GM23338 (cell line): ENCODE measurements around the gene NRF1.

Experiments
- CREB1 ChIP-seq: fragments of 250-450 bp; sonication (Bioruptor Pico); IDR thresholded peaks from 2 replicates; pipeline ENCODE4 v1.5.0; 2020; ENCODE audit warnings: low read depth, mild to moderate bottlenecking, moderate library complexity
- CTCF ChIP-seq, 2 experiments: fragments of 200-600 bp in 1 of 2; sonication (generic) in 1 of 2; conservative IDR thresholded peaks; 2 replicates each; pipeline versions ENCODE4 v1.5.1 to v1.6.1; 2016 to 2017; ENCODE audit warnings: antibody characterized with exemption in 2 of 2, low read depth in 2 of 2, mild to moderate bottlenecking in 2 of 2, moderate library complexity in 1 of 2
- ETS1 ChIP-seq: IDR thresholded peaks from 2 replicates; pipeline ENCODE4 v1.6.1; 2016; ENCODE audit warnings: antibody characterized with exemption
- EZH2 ChIP-seq: fragments of 200-600 bp; sonication (generic); IDR thresholded peaks from one replicate; pipeline ENCODE4 v1.8.0; 2017; ENCODE audit warnings: antibody characterized with exemption, mild to moderate bottlenecking, low read depth; ENCODE audit not compliant: unreplicated experiment
- EZH2phosphoT487 ChIP-seq: fragments of 200-600 bp; sonication (generic); IDR thresholded peaks from one replicate; pipeline ENCODE4 v1.8.1; 2018; ENCODE audit warnings: antibody characterized with exemption; ENCODE audit not compliant: unreplicated experiment
- NANOG ChIP-seq: IDR thresholded peaks from 2 replicates; pipeline ENCODE4 v1.6.1; 2016; ENCODE audit warnings: antibody characterized with exemption, borderline replicate concordance
- POLR2AphosphoS5 ChIP-seq: IDR thresholded peaks from 2 replicates; pipeline ENCODE4 v1.6.1; 2016; ENCODE audit warnings: antibody characterized with exemption, low read depth
- REST ChIP-seq: IDR thresholded peaks from one replicate; pipeline ENCODE4 v1.6.1; 2018; ENCODE audit warnings: antibody characterized with exemption; ENCODE audit not compliant: unreplicated experiment
- ZNF331 ChIP-seq: fragments of 250-450 bp; sonication (Bioruptor Pico); IDR thresholded peaks from 2 replicates; pipeline ENCODE4 v1.5.0; 2020; ENCODE audit warnings: low read depth, mild to moderate bottlenecking, moderate library complexity

GRCh38 chr7:129667551-129667950 lies 56.0 kb downstream of the NRF1 start:
- TF ChIP-seq ETS1 (no peak), EZH2 (no peak), CTCF (conservative IDR thresholded peaks at IDR 0.05; ENCODE audit: low read depth in 2 of 2) (no peak), POLR2AphosphoS5 (no peak), EZH2phosphoT487 (no peak), NANOG (no peak), REST (no peak), ZNF331 (CRISPR knock-in tag) (no peak), CREB1 (CRISPR knock-in tag) (no peak)
